GM10248 (cell line): ENCODE measurements around the gene DTNBP1.

Experiments used
- CTCF ChIA-PET: fragments of 300-600 bp; sonication (Branson Sonifier 250); formaldehyde crosslinking; extraction: SDS; loops from one replicate; lab custom pipeline; 2021; ENCODE audit warnings: antibody characterized with exemption; lab: Yijun Ruan, JAX
- POLR2A ChIA-PET: fragments of 350-650 bp; sonication (Branson Sonifier 250); formaldehyde crosslinking; extraction: SDS; loops from one replicate; lab custom pipeline; 2020; ENCODE audit warnings: antibody characterized with exemption; lab: Yijun Ruan, JAX
- DNase-seq: peaks from one replicate; pipeline ENCODE4 v3.0.0; 2012; ENCODE audit errors: extremely low spot score
- TF ChIP-seq, protein P1 (sequence below): IDR thresholded peaks from 2 replicates; pipeline ENCODE4 v1.5.1; 2012; ENCODE audit warnings: mild to moderate bottlenecking, low read depth; ENCODE audit errors: extremely low read depth, missing control alignments, control extremely low read depth

DTNBP1 gene

DNA sequence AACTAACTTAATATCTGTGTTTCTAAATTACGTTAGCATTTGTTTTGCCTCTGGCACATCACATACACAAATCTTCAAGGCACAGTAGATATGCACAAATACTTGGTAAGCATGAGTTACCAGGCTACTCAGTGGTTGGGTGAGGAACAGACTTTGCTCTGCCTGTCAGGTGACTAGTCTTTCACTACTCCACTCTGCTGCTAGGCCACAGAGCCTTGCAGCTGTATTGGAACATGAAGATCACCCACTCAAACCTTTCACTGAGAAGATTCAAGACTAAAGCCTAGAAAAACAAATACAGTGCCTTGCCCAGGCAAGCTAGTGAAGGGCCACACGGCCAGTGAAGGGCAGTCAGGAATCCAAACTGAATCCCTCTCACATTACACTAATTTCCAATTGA, 47.0 kb downstream of the DTNBP1 start:
- TF ChIP-seq, protein P1, sequence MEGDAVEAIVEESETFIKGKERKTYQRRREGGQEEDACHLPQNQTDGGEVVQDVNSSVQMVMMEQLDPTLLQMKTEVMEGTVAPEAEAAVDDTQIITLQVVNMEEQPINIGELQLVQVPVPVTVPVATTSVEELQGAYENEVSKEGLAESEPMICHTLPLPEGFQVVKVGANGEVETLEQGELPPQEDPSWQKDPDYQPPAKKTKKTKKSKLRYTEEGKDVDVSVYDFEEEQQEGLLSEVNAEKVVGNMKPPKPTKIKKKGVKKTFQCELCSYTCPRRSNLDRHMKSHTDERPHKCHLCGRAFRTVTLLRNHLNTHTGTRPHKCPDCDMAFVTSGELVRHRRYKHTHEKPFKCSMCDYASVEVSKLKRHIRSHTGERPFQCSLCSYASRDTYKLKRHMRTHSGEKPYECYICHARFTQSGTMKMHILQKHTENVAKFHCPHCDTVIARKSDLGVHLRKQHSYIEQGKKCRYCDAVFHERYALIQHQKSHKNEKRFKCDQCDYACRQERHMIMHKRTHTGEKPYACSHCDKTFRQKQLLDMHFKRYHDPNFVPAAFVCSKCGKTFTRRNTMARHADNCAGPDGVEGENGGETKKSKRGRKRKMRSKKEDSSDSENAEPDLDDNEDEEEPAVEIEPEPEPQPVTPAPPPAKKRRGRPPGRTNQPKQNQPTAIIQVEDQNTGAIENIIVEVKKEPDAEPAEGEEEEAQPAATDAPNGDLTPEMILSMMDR = no peak
- DNase-seq = peak; percentile 21
- ChIA-PET CTCF (interaction anchor here (1.1 to 3.2 kb wide), 7 partner anchors 8 to 81 kb away, joined by 3 to 40 read pairs (median 4); no protein-coding TSS in a partner anchor), POLR2A (no interaction called here)

DNA sequence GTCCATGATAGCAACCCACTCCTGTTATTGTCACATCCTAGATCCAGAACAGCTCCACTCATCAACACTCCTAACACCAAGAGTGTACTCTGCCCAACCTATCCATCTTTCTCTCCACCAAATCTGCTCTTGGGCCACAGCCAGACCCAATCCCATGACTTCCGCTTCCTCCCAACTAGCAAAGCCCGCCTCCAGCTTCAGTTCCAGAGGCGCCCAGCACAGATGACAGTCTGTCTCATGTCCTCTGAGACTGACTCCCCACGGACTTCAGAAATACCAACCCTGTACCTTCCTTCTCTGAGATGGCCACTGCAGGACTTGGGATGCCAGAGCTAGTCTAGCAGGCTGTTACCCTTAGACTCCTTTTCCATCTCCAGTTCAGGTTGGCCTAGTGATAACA, 48.6 kb downstream of the DTNBP1 start:
- POLR2A ChIA-PET = no interaction called here
- DNase-seq = no peak
- TF ChIP-seq, protein P1 = no peak
- CTCF ChIA-PET = interaction anchor here (1.7 to 3.2 kb wide), 3 partner anchors 11 to 15 kb away, joined by 4 to 40 read pairs (median 6); no protein-coding TSS in a partner anchor

DNA sequence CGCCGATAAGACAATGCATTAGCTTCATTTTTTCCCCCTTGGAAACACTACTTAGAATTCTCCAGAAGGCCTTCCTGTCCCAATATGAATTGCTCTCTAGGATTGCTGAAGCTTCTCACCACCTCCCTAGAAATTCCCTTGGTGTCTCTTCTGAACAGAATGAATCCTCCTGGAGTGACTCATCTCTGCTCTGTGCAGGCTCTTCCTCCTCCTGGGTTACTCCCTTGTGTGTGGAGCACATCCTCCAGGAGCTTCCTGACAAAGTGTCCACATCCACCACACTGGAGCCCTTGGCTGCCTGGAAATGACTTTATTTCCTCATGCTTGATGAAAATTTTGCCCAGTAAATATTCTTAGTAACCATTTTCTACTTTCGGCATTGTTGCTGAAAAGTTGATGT, 54.4 kb downstream of the DTNBP1 start:
- TF ChIP-seq, protein P1 = no peak
- ChIA-PET CTCF (interaction anchor here (0.9 to 4.9 kb wide), 3 partner anchors 16 to 65 kb away, joined by 3 to 34 read pairs (median 8); no protein-coding TSS in a partner anchor), POLR2A (no interaction called here)
- no peak for DNase-seq

DNA sequence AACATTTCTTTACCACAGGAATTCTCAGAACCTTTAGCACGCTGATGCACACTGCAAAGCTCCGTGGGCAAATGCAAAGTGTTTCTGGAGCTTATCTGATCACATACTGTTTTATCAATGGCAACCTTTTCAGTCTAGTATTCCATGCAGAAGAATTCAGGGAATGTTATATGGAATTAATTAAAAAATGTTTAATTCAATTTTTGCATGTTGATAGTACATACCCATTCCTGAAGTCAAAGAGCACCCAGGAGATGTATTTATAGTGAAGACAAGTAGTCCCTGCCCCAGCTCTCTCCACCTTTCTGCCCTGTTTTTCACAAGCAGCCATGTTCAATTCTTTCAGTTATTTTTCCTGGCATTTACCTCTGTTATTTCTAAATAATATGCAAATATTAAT, 55.2 kb downstream of the DTNBP1 start:
- CTCF ChIA-PET = interaction anchor here (0.7 to 3.2 kb wide), 3 partner anchors 9 to 64 kb away, joined by 3 to 8 read pairs (median 3); no protein-coding TSS in a partner anchor
- POLR2A ChIA-PET = no interaction called here
- TF ChIP-seq, protein P1 = no peak
- DNase-seq = no peak

DNA sequence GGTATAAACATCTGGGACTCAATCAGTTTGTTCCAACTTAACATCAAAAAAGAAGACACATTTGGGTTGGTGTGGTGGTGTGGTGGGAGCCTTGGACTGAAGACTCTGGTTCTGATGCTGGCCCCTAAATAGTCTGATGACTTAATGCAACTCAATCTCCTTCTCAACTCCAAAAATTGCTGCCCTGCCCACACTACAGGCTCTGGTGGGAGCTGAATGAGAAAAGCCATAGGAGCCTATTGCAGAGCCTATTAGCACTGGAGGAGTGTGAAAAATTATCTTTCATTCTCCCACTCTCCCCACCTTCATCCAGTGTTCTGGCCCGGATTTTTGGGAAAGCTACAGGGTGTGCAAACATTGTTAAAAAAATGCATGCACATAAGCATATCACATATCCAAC, 56.5 kb downstream of the DTNBP1 start:
- TF ChIP-seq, protein P1 = no peak
- no peak for DNase-seq
- CTCF ChIA-PET = interaction anchor here (1.5 to 3.2 kb wide), 4 partner anchors 10 to 19 kb away, joined by 3 to 8 read pairs (median 7); no protein-coding TSS in a partner anchor
- POLR2A ChIA-PET = no interaction called here

DNA sequence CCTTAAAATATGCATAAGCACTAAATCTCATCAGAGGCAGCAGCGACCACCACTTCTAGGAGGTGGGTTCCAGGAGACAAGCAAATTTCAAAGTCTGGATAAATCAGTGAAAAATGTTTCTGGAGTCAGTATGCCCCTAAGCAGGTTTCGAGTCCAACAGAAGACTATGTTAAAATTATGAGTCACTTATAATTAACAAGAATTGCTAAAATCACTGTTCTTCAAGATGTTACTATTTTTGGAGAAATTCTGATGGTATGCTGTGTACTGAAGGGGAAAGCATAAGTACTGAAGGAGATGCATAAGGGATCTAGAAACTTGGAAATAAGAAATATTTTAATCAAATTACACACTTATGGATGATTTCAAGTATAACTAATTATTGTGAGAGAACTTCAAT, 58.0 kb downstream of the DTNBP1 start:
- POLR2A ChIA-PET = no interaction called here
- no peak for DNase-seq
- TF ChIP-seq, protein P1 = no peak
- CTCF ChIA-PET = interaction anchor here (1.0 to 2.3 kb wide), 3 partner anchors 11 to 19 kb away, joined by 3 to 8 read pairs (median 6); no protein-coding TSS in a partner anchor
